Activated naive CD4-positive, alpha-beta T cell treated with anti-CD3 and anti-CD28 coated beads for 36 hours (primary cell): Measurements from ENCODE around the gene SH3BP4. TPM values are rescaled to one million over a fixed set of nuclear protein-coding genes. Genes with fewer than 3 reads are reported as not detected.

Source experiments
- CTCF ChIA-PET: fragments of 350-600 bp; sonication (Branson Sonifier 250); formaldehyde crosslinking; loops from one replicate; lab custom pipeline; 2021; ENCODE audit warnings: antibody characterized with exemption; lab: Charles Lee
- DNase-seq: peaks from one replicate; pipeline ENCODE4 v3.0.0-alpha.2; 2020
- H3K27ac Mint-ChIP-seq: one replicate; pipeline ENCODE4 v1.8.0; 2021; ENCODE audit warnings: mild to moderate bottlenecking, mixed read lengths
- H3K27me3 Mint-ChIP-seq: one replicate; pipeline ENCODE4 v1.8.0; 2021; ENCODE audit warnings: low read depth, mixed read lengths
- H3K36me3 Mint-ChIP-seq: one replicate; pipeline ENCODE4 v1.8.0; 2021; ENCODE audit warnings: low read depth, mixed read lengths
- H3K4me1 Mint-ChIP-seq: one replicate; pipeline ENCODE4 v1.8.0; 2021; ENCODE audit warnings: low read depth, mixed read lengths
- H3K4me3 Mint-ChIP-seq: one replicate; pipeline ENCODE4 v1.8.0; 2021; ENCODE audit warnings: mild to moderate bottlenecking, moderate library complexity, mixed read lengths
- H3K9me3 Mint-ChIP-seq: one replicate; pipeline ENCODE4 v1.8.0; 2021; ENCODE audit warnings: mixed read lengths
- intact Hi-C: fragments of 100-400 bp; cut with micrococcal nuclease; formaldehyde crosslinking; loops from one replicate; pipeline ENCODE4 v1.15.1; 2023
- total RNA-seq, 2 experiments: library from RNA; stranded (reverse); gene quantifications; one replicate each; pipeline ENCODE4 v1.2.3, GENCODE V29; 2021

Gene SH3BP4
- total RNA-seq, 2 experiments from 2014 or later = 0.42 to 0.64 TPM

DNA sequence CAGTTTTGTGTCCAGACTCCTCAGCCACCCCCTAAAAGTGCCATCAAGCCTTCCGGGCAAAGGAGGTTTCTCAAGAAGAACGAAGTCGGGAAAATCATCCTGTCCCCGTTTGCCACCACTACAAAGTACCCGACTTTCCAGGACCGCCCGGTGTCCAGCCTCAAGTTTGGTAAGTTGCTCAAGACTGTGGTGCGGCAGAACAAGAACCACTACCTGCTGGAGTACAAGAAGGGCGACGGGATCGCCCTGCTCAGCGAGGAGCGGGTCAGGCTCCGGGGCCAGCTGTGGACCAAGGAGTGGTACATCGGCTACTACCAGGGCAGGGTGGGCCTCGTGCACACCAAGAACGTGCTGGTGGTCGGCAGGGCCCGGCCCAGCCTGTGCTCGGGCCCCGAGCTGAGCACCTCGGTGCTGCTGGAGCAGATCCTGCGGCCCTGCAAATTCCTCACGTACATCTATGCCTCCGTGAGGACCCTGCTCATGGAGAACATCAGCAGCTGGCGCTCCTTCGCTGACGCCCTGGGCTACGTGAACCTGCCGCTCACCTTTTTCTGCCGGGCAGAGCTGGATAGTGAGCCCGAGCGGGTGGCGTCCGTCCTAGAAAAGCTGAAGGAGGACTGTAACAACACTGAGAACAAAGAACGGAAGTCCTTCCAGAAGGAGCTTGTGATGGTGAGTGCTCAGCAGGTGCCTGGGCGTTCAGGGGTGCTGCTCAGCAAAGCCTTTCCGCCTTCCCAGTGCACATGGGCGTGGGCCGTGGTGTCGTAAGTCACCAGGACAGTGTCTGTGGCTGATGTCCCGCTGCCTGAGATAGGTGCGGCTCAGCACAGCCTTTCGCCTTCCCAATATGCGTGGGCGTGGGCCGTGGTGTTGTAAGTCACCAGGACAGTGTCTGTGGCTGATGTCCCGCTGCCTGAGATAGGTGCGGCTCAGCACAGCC lies 91.0 kb downstream of the SH3BP4 start:
- no peaks in the 10 kb centered on the region for H3K9me3 Mint-ChIP-seq
- intact Hi-C loops = no loop called here
- no peak overlapping the region for H3K27ac Mint-ChIP-seq
- no peak for DNase-seq
- no peak overlapping the region for H3K4me3 Mint-ChIP-seq
- peaks cover 11% of the 10 kb centered on the region for H3K4me1 Mint-ChIP-seq
- peaks cover 19% of the 10 kb centered on the region for H3K27me3 Mint-ChIP-seq
- CTCF ChIA-PET = interaction anchor here (0.6 kb wide), 1 partner anchor 459 kb away, joined by 4 read pairs; no protein-coding TSS in a partner anchor
- no peaks in the 10 kb centered on the region for H3K36me3 Mint-ChIP-seq

DNA sequence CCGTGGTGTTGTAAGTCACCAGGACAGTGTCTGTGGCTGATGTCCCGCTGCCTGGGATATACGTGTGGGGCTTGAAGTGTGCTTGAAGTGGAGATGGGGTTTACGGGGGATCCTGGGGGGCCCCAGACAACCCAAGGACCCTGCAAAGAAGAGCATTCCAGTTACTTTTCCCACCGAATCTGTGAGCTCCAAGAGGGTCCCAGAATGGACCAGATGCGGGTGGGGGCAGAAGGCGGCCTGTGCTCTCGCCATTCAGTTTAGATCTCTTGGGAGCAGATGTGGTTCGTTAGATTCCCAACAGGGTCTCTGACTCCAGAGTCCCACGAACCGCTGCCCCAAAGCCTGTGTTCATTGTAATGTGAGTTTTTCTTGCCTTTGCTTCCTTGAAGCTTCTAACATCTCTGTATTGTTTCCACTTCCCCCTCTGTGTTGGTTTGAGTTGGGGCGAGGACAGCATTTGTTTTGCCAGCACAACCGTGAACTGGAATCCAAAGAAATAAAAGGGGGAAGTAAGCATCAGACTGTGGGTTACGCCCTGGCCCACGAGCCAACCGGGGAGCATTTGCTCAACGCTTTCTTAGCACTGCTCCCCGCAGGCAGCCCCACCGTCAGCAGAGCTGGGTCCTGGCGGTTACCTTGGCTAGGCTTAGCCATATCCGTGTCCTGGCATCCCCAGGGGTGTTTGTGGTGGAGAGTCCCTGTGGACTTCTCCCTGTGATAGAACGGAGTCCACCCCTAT lies 92.1 kb downstream of the SH3BP4 start:
- CTCF ChIA-PET = no interaction called here
- H3K4me1 Mint-ChIP-seq = peaks cover 11% of the 10 kb centered on the region
- no peak overlapping the region for H3K4me3 Mint-ChIP-seq
- peaks cover 19% of the 10 kb centered on the region for H3K27me3 Mint-ChIP-seq
- no peaks in the 10 kb centered on the region for H3K36me3 Mint-ChIP-seq
- intact Hi-C loops = no loop called here
- DNase-seq = no peak
- no peak overlapping the region for H3K27ac Mint-ChIP-seq
- H3K9me3 Mint-ChIP-seq = no peaks in the 10 kb centered on the region

DNA sequence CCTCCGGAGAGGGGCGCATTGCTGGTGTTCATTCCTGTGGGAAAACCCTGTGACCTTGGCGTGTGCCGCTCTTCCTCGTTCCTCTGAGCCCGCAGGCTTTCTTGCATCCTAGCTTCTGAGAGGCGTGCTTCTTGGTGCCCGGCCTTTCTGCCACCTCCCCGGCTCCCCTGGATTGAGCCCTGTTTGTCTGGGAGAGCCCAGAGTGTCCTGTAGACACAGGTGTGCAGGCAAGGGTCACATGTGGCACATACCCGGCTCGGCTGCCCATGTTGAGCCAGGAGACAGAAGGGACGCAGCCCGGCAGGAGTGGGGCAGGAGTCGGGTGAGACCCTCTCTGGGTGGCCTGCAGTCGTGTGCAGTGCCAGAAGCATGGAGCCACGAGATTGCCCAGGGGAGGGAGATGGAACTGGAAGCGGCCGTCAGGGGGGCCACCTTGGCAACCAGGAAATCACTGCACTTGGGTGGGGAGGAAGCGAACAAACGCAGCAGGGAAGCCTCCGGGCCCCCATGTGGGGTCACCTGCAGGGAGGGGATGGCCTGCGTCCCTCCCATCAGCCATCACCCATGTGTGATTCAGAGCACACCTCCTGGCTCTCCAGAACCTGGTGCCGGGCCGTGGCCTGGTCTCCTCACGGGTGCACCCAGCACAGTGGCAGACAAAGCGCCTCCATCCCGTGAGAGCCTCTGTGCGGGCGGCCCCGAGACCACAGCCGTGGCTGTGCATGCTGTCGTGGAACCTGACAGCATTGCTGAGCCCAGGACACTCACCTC lies 92.9 kb downstream of the SH3BP4 start:
- H3K27ac Mint-ChIP-seq = no peak overlapping the region
- no peak overlapping the region for H3K4me3 Mint-ChIP-seq
- DNase-seq = no peak
- CTCF ChIA-PET = no interaction called here
- no peaks in the 10 kb centered on the region for H3K36me3 Mint-ChIP-seq
- peaks cover 19% of the 10 kb centered on the region for H3K27me3 Mint-ChIP-seq
- H3K4me1 Mint-ChIP-seq = peaks cover 11% of the 10 kb centered on the region
- no peaks in the 10 kb centered on the region for H3K9me3 Mint-ChIP-seq
- intact Hi-C loops = no loop called here

DNA sequence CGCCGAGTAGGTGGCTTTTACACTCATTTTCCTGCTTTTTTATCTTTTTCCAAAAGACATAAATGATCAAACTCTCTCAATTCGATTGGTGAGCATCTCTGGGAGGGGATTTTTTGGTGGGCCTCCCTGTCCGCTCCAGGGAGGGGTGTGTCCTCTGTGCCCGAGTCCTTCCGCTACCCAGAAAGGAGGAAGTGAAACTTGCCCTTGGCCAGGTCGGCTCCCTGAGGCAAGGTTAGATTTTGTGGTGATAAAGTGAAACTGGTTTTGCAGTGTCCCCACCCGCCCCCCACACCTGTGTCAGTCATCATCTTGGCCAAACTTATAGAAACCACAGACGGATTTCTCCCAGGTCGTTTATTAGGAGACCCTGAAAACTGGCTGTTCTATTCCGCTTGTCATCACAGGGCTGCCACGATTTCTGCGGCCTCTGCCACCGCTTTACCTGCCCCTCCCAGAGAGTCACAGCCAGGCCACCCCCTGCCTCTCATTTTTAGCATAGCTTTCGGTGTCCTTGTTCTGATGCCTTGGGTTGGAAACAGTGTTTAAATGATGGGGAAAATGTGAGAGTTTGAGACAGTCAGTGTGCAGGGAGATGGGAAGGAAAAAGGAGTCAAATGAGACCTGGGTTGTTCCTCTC lies 93.6 kb downstream of the SH3BP4 start:
- Mint-ChIP-seq H3K27ac (no peak overlapping the region), H3K4me1 (peaks cover 11% of the 10 kb centered on the region), H3K27me3 (peaks cover 19% of the 10 kb centered on the region), H3K4me3 (peak overlapping the region; percentile 18), H3K9me3 (no peaks in the 10 kb centered on the region), H3K36me3 (no peaks in the 10 kb centered on the region)
- DNase-seq = no peak
- CTCF ChIA-PET = no interaction called here
- intact Hi-C loops = no loop called here

DNA sequence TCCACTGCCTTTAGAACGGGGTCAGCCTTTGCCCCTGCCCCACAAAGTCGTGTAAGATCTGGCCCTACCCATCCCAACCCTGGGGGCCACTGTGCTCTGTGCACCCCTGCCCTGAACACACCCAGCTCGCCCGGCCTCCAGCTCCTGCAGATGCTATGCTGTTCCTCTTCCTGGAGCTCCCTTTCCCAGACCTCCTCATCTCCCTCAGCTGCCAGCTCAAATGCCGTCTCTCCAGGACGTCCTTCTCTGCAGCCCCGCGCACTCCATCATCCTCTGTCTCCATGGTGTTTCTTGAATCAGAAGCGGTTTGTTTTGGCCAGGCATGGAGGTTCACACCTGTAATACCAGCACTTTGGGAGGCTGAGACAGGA lies 94.1 kb downstream of the SH3BP4 start:
- intact Hi-C loops = no loop called here
- H3K4me1 Mint-ChIP-seq = peaks cover 11% of the 10 kb centered on the region
- H3K27ac Mint-ChIP-seq = no peak overlapping the region
- H3K4me3 Mint-ChIP-seq = no peak overlapping the region
- H3K27me3 Mint-ChIP-seq = peaks cover 19% of the 10 kb centered on the region
- H3K36me3 Mint-ChIP-seq = no peaks in the 10 kb centered on the region
- no peaks in the 10 kb centered on the region for H3K9me3 Mint-ChIP-seq
- no peak for DNase-seq
- CTCF ChIA-PET = no interaction called here

DNA sequence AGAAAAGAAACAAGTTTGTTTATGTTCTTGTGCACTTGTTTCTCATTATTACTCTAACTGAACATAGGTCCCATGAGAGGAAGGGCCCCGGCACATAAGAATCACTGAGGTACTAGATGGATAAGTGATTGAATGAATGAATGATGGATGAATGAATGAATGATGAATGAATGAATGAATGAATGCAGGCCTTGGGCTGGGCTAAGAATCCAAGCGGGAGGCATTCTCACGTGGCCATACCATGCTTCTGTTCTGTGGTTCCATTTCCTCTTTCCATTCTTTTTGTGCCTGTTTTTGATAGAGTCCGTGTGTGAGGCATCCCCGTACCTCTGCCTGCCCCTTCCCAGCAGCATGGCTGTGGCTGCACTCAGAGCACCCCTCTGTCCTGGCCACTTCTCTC lies 94.8 kb downstream of the SH3BP4 start:
- intact Hi-C loops = no loop called here
- no peak overlapping the region for H3K27ac Mint-ChIP-seq
- H3K36me3 Mint-ChIP-seq = no peaks in the 10 kb centered on the region
- peaks cover 11% of the 10 kb centered on the region for H3K4me1 Mint-ChIP-seq
- CTCF ChIA-PET = no interaction called here
- H3K4me3 Mint-ChIP-seq = no peak overlapping the region
- H3K9me3 Mint-ChIP-seq = no peaks in the 10 kb centered on the region
- DNase-seq = no peak
- H3K27me3 Mint-ChIP-seq = peaks cover 19% of the 10 kb centered on the region

DNA sequence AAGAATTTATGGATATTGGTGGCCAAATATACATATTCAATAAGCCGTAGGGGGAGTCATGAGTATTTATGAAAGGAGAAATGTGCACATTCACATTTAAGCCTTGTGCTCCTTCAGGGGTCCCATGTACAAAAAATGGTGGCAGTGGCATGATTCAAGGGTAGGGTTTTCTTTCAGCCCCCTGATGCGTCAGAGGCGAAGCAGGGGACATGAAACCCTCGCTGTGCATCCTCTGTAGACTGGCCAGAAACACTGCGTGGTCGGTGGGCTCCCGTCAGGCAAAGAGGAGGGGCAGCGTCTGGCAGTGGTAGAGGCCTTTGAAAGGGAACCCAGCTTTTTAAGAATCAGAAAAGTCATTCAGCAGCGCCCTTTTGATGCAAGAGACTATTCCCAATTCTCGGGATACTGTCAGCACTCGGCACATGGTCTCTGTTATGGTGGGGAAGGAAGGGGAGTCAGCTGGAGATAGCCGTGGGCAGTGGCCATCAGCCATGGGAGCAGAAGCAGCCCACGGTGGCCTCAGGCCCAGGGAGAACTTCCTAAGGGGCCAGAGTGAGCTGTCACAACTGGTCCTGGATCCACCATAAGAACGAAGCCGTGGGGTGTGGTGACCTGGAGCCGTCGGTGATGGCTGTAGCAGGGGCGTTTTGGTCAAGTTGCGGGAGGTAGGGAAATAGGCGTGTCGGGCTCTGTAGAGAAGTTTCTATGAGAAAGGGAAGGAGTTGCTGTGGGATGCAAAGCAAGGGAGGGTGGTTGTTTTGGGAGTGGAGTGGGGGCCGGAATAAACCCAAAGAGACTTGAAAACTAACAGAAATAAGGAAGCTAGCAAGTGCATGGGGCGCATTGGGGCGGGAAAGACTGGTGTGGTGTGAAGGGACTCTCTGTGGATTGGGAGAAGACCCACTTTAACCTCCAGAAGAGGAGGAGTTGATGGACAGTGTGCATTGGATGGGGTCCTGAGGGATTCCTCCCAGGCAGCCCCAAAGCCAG lies 95.6 kb downstream of the SH3BP4 start:
- intact Hi-C loops = no loop called here
- CTCF ChIA-PET = no interaction called here
- H3K27me3 Mint-ChIP-seq = peaks cover 19% of the 10 kb centered on the region
- H3K9me3 Mint-ChIP-seq = no peaks in the 10 kb centered on the region
- H3K36me3 Mint-ChIP-seq = no peaks in the 10 kb centered on the region
- no peak overlapping the region for H3K27ac Mint-ChIP-seq
- no peak for DNase-seq
- no peak overlapping the region for H3K4me3 Mint-ChIP-seq
- H3K4me1 Mint-ChIP-seq = peaks cover 11% of the 10 kb centered on the region

DNA sequence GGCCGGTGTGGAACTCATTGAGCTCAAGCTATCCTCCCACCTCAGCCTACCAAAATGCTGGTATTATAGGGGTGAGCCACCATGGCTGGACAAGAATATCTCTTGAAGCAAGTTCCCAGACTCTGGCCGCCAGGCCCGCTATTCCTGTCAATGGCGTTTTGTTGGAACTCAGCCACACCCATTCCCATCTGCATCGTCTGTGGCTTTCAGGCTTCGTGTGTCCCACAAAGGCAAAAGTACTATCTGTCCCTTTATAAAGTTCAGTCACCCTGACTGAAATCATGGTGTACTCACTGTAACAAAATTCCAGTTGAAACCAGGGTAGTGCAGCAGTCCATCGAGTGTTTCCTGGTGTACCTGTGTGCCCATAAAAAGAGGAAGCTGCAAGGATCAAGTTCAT lies 96.7 kb downstream of the SH3BP4 start:
- peaks cover 19% of the 10 kb centered on the region for H3K27me3 Mint-ChIP-seq
- H3K4me1 Mint-ChIP-seq = peaks cover 11% of the 10 kb centered on the region
- no peak overlapping the region for H3K4me3 Mint-ChIP-seq
- intact Hi-C loops = no loop called here
- H3K9me3 Mint-ChIP-seq = no peaks in the 10 kb centered on the region
- H3K27ac Mint-ChIP-seq = no peak overlapping the region
- DNase-seq = no peak
- CTCF ChIA-PET = no interaction called here
- no peaks in the 10 kb centered on the region for H3K36me3 Mint-ChIP-seq

DNA sequence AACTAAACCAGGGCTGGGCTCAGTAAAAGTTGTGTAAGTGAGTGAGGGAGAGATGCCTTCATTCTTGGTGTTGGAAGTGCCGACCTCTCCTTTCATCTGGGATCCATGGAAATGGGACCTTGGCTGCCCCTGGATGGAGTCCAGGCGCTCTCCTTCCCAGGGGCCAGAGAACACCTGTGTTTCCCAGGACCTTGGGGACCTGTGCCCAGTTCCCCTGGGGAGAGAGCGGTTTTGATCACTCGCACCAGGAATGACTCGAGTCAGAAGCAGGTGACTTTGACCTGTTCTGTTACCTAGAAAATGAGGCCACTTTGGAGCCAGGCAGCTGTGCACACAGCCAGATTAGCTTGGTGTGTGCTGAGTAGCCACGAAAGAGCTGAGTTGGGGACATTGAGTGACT lies 97.3 kb downstream of the SH3BP4 start:
- no peaks in the 10 kb centered on the region for H3K9me3 Mint-ChIP-seq
- DNase-seq = no peak
- intact Hi-C loops = no loop called here
- H3K36me3 Mint-ChIP-seq = no peaks in the 10 kb centered on the region
- peaks cover 19% of the 10 kb centered on the region for H3K27me3 Mint-ChIP-seq
- CTCF ChIA-PET = no interaction called here
- no peak overlapping the region for H3K4me3 Mint-ChIP-seq
- peaks cover 9% of the 10 kb centered on the region for H3K4me1 Mint-ChIP-seq
- H3K27ac Mint-ChIP-seq = no peak overlapping the region

DNA sequence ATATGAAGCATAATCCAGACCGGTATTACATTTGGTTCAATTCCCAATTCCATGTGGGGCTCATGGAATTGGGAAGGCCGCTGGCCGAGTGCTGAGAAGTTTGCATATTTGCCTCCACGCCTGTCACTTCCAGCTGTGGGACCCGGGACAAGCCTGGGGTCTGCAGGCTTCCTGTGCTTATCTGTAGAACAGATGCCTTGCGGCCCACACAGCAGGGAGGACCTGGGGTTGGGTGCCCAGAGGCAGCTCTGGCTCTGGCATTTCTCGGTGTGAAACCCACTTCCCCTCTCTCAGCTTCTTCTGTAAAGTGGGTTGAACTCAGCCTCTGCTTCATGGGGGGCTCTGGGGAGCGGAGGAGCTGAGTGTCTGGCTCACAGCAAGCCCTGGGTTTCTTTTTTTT lies 97.9 kb downstream of the SH3BP4 start:
- Mint-ChIP-seq H3K4me1 (peaks cover 7% of the 10 kb centered on the region), H3K9me3 (no peaks in the 10 kb centered on the region), H3K36me3 (no peaks in the 10 kb centered on the region), H3K27ac (no peak overlapping the region), H3K4me3 (no peak overlapping the region), H3K27me3 (peaks cover 17% of the 10 kb centered on the region)
- no peak for DNase-seq
- CTCF ChIA-PET = no interaction called here
- intact Hi-C loops = no loop called here

DNA sequence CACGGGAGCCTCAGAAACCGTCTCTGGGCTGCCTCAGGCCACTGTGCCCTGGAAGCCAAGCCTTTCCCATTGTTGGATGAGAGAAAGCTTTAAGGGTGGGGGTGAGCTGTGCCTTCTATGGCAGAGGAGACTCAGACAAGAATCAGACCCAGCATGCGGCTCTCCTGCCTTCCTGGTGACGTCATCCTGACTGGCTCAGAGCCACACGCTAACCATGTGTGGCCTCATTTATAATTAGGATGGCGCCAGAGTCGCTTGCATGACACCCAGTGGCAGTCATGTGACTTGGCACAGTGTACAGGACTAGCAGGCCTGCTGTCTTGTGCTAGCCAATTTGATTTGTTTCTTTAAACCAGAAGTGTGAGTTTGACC lies 99.1 kb downstream of the SH3BP4 start:
- Mint-ChIP-seq H3K4me3 (no peak overlapping the region), H3K36me3 (no peaks in the 10 kb centered on the region), H3K9me3 (no peaks in the 10 kb centered on the region), H3K4me1 (peaks cover 1% of the 10 kb centered on the region), H3K27ac (no peak overlapping the region), H3K27me3 (peaks cover 13% of the 10 kb centered on the region)
- DNase-seq = no peak
- CTCF ChIA-PET = no interaction called here
- intact Hi-C loops = no loop called here
